HL-60 (cell line): ENCODE measurements around the gene NECTIN2.

Source experiments
- CTCF ChIP-seq: IDR thresholded peaks from one replicate; pipeline ENCODE4 v1.5.1; 2011; ENCODE audit warnings: low read length, control low read depth, inconsistent platforms; ENCODE audit not compliant: insufficient read depth
- GABPA ChIP-seq: IDR thresholded peaks from 2 replicates; pipeline ENCODE4 v1.6.1; 2012; ENCODE audit warnings: low read depth
- POLR2AphosphoS5 ChIP-seq: IDR thresholded peaks from 2 replicates; pipeline ENCODE4 v1.6.1; 2012; ENCODE audit warnings: low read depth
- REST ChIP-seq: IDR thresholded peaks from 2 replicates; pipeline ENCODE4 v1.6.1; 2012; ENCODE audit warnings: low read depth; ENCODE audit not compliant: insufficient replicate concordance
- SPI1 ChIP-seq: IDR thresholded peaks from 2 replicates; pipeline ENCODE4 v1.6.1; 2012; ENCODE audit warnings: low read depth, mild to moderate bottlenecking, borderline replicate concordance

DNA sequence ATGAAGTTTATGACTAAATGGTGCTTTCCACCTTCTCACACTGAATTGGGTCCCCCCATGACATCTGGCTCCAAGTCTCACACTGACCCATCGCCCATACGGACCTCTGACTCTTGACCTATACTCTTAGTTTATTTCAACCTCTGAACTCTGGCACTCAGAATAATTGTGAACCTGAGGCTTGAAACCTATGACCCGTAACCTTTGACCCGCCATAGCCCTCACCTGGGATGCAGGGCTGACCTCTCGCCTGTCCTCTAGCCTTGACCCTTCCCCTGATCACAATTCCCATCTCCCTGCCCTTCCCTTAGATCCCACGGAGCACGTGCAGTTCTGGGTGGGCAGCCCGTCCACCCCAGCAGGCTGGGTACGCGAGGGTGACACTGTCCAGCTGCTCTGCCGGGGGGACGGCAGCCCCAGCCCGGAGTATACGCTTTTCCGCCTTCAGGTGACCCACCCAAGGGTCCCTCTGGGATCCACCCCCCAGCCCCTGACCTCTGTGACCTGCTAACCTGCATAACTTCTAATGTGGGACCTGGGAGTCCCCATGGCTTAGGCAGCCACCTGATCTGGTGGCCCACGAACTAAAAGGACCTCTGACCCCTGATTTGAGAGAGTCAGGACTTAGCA, 32.1 kb upstream of the NECTIN2 start:
- no peak for TF ChIP-seq POLR2AphosphoS5
- no peak for TF ChIP-seq CTCF
- no peak for TF ChIP-seq GABPA
- no peak for TF ChIP-seq SPI1
- no peak for TF ChIP-seq REST
